ENCODE measurements around the gene AFF4. TPM values are rescaled to one million over a fixed set of nuclear protein-coding genes. Genes with fewer than 3 reads are reported as not detected.
A peak's percentile ranks its signal among the peaks of the same experiment; 100 is the strongest.

AFF4 gene
- total RNA-seq, 4 donors from 2014 or later: 36.7 to 153 (median 67.5) TPM

DNA sequence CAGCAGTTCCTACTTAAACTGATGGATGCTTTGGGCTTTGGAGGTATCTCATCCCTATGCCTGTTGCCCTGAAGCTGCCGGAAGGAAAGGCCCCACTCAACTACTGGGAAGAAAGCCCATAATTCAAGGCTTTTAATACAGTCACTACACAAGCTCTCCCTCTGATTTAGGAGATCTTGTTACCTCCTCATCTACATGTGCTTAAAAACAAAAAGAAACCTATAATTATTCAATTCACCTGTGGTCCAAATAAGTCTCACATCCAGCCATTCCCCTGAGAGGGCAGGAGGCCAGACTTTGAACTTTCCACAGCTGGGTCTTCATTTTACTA is 90.7 kb downstream of the AFF4 start:
- in situ Hi-C loops (cut with MboI; ENCODE audit: low sequenced_read_pairs in 4 of 4): loop anchor here in 2 of 4 donors (25.0 kb wide), 1 partner anchor 485 kb away; no protein-coding TSS in a partner anchor
- DNase-seq: no peak

DNA sequence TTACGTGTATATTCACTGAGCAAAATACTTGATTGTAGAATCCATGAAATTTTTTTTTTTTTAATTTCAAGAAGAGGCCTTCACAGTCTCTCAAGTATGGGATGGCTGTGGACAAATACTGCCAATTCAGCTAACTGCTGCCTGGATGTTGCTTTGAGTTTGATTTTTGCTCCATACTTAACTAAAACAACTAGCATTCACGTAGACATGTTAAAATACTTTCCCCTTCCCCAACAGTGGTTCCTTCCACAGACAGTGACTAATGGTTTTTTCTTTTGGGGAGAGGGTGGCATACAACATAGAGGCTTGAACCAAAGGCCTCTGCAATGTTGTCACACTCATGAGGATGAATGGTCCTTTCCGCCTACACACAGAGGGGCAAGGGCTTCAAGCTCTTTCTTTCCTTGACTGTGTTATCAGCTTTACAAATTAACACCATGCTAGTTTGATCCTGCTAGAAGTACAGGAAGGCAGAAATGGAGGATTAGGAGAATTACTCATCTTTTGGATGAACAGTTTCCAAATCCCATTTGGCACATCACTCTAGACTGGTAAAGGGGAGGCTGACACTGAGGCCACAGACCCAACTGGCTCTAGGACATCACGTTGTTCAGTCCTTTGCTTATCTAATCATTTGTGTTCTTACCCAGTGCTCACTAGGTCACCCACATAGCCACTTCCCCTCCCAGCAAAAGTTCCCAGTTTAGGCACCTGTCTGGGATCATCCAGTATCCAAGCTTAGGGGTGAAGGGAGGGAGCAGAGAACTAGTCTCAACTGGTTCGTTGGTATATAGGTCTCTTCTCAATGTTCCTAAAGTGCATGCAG is 91.8 kb downstream of the AFF4 start:
- intact Hi-C loops (cut with DNase I; ENCODE audit: low total_unique reads): no loop called here
- H3K4me3 ChIP-seq: no peak overlapping the region
- DNase-seq (no peak), ATAC-seq (no peak)
- no peaks in the 10 kb centered on the region for H3K27me3 ChIP-seq
- in situ Hi-C loops (cut with MboI; ENCODE audit: low sequenced_read_pairs in 4 of 4): loop anchor here in 2 of 4 donors (25.0 kb wide), 1 partner anchor 484 kb away; no protein-coding TSS in a partner anchor
- H3K9me3 ChIP-seq: no peaks in the 10 kb centered on the region
- peak overlapping the region in 2 of 4 donors; percentile 2 to 14 for H3K27ac ChIP-seq
- TF ChIP-seq, protein P1, sequence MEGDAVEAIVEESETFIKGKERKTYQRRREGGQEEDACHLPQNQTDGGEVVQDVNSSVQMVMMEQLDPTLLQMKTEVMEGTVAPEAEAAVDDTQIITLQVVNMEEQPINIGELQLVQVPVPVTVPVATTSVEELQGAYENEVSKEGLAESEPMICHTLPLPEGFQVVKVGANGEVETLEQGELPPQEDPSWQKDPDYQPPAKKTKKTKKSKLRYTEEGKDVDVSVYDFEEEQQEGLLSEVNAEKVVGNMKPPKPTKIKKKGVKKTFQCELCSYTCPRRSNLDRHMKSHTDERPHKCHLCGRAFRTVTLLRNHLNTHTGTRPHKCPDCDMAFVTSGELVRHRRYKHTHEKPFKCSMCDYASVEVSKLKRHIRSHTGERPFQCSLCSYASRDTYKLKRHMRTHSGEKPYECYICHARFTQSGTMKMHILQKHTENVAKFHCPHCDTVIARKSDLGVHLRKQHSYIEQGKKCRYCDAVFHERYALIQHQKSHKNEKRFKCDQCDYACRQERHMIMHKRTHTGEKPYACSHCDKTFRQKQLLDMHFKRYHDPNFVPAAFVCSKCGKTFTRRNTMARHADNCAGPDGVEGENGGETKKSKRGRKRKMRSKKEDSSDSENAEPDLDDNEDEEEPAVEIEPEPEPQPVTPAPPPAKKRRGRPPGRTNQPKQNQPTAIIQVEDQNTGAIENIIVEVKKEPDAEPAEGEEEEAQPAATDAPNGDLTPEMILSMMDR (IDR thresholded peaks at IDR 0.05 in 4 of 5, conservative IDR thresholded peaks at IDR 0.05 in 1 of 5): no peak
- no peak for TF ChIP-seq POLR2A (IDR thresholded peaks at IDR 0.05)
- peaks cover 39 to 41% of the 10 kb centered on the region in 2 donors for H3K4me1 ChIP-seq
- H3K36me3 ChIP-seq: peaks cover 0 to 35% of the 10 kb centered on the region in 2 donors

More for the DNA sequence above, 90.7 kb downstream of the AFF4 start:
- no peaks in the 10 kb centered on the region for H3K27me3 ChIP-seq
- ATAC-seq: no peak
- no peak overlapping the region for H3K4me3 ChIP-seq
- H3K9me3 ChIP-seq: no peaks in the 10 kb centered on the region
- H3K4me1 ChIP-seq: peaks cover 39 to 43% of the 10 kb centered on the region in 2 donors
- H3K27ac ChIP-seq: peak overlapping the region in 1 of 4 donors; percentile 20
- intact Hi-C loops (cut with DNase I; ENCODE audit: low total_unique reads): no loop called here
- peaks cover 0 to 32% of the 10 kb centered on the region in 2 donors for H3K36me3 ChIP-seq
- TF ChIP-seq, protein P1 (IDR thresholded peaks at IDR 0.05 in 4 of 5, conservative IDR thresholded peaks at IDR 0.05 in 1 of 5): no peak
- TF ChIP-seq POLR2A (IDR thresholded peaks at IDR 0.05): no peak

DNA sequence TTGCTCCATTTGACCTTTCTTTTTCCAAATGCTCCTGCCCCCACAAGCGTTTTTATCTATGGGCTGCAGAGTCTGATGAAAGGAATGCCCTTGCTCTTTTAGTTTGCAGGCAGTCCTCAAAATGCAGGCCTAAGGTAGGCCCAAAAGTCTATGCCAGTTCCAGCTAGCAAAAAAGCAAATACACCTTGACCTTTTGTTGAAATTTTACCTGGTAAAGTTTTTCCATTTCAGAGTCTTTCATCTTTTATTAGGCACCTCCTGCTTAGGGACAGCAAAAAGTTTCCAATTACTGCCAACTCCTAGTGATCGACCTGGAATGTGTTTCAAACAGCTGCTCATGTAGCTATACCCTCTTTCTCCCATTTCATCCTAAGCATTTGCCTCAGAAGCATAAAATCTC is 92.6 kb downstream of the AFF4 start:
- Histone ChIP-seq H3K36me3 (peaks cover 0 to 35% of the 10 kb centered on the region in 2 donors), H3K27me3 (no peaks in the 10 kb centered on the region), H3K4me3 (no peak overlapping the region), H3K4me1 (peaks cover 37 to 39% of the 10 kb centered on the region in 2 donors), H3K9me3 (no peaks in the 10 kb centered on the region), H3K27ac (peak overlapping the region in 2 of 4 donors; percentile 14 to 26)
- TF ChIP-seq, protein P1 (IDR thresholded peaks at IDR 0.05 in 4 of 5, conservative IDR thresholded peaks at IDR 0.05 in 1 of 5): no peak
- TF ChIP-seq POLR2A (IDR thresholded peaks at IDR 0.05): no peak
- in situ Hi-C loops (cut with MboI; ENCODE audit: low sequenced_read_pairs in 4 of 4) (loop anchor here in 2 of 4 donors (25.0 kb wide), 1 partner anchor 484 kb away; no protein-coding TSS in a partner anchor), intact Hi-C loops (cut with DNase I; ENCODE audit: low total_unique reads) (no loop called here)
- ATAC-seq: no peak
- no peak for DNase-seq

DNA sequence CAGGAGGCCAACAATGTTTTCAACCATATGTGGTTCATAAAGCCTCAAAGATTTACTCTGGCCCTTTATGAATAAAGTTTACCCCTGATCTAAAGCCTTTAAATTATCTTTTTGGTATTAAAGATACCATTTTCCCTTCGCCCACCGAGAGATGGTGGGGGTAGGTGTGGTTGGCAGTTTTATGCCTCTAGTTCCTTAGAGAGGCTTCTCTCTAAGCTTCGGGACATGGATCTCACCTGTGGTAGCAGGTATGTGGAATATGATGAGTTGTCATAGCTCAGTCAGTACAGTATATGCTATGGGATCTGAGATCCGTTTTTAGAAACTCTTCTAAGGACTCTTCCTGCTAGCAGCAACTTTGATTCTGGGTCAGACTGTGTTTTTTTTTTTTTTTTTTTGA is 94.7 kb downstream of the AFF4 start:
- no peaks in the 10 kb centered on the region for H3K9me3 ChIP-seq
- H3K36me3 ChIP-seq: peaks cover 0 to 25% of the 10 kb centered on the region in 2 donors
- ATAC-seq: no peak
- in situ Hi-C loops (cut with MboI; ENCODE audit: low sequenced_read_pairs in 4 of 4): loop anchor here in 2 of 4 donors (25.0 kb wide), 1 partner anchor 481 kb away; no protein-coding TSS in a partner anchor
- H3K4me1 ChIP-seq: peaks cover 39 to 41% of the 10 kb centered on the region in 2 donors
- H3K27ac ChIP-seq: peak overlapping the region in 1 of 4 donors; percentile 14
- no peak for TF ChIP-seq POLR2A (IDR thresholded peaks at IDR 0.05)
- TF ChIP-seq, protein P1 (IDR thresholded peaks at IDR 0.05 in 4 of 5, conservative IDR thresholded peaks at IDR 0.05 in 1 of 5): no peak
- H3K4me3 ChIP-seq: no peak overlapping the region
- DNase-seq: no peak
- H3K27me3 ChIP-seq: no peaks in the 10 kb centered on the region
- intact Hi-C loops (cut with DNase I; ENCODE audit: low total_unique reads): loop anchor here (5.0 kb wide), 1 partner anchor 94 kb away; the partner anchor contains the start of gene AFF4
